Fibroblast of lung (primary cell): ENCODE measurements around the gene FOXM1. TPM values are rescaled to one million over a fixed set of nuclear protein-coding genes. Genes with fewer than 3 reads are reported as not detected.

Experiments used
- DNase-seq, 2 donors: peaks; one replicate each; pipeline versions ENCODE4 v3.0.0 to v3.0.0-alpha.2; 2010; ENCODE audit warnings: low read depth in 2 of 2
- H2AFZ ChIP-seq: 2 replicates; pipeline ENCODE4 v1.5.1; 2012; ENCODE audit warnings: low read length, control low read depth, inconsistent platforms
- H3K27ac ChIP-seq: 2 replicates; pipeline ENCODE4 v1.5.1; 2011; ENCODE audit warnings: low read length, control low read depth; ENCODE audit not compliant: insufficient read depth
- H3K27me3 ChIP-seq: 2 replicates; pipeline ENCODE4 v1.5.1; 2011; ENCODE audit warnings: mild to moderate bottlenecking, low read length; ENCODE audit not compliant: control insufficient read depth, insufficient read depth
- H3K36me3 ChIP-seq: 2 replicates; pipeline ENCODE4 v1.5.1; 2011; ENCODE audit warnings: low read length; ENCODE audit not compliant: control insufficient read depth, insufficient read depth
- H3K4me1 ChIP-seq: 2 replicates; pipeline ENCODE4 v1.5.1; 2011; ENCODE audit warnings: low read length; ENCODE audit not compliant: control insufficient read depth, insufficient read depth; ENCODE audit errors: extremely low read depth
- H3K4me2 ChIP-seq: 2 replicates; pipeline ENCODE4 v1.5.1; 2011; ENCODE audit warnings: low read length, control low read depth; ENCODE audit not compliant: insufficient read depth; ENCODE audit errors: extremely low read depth
- H3K4me3 ChIP-seq, 4 experiments: fragments of 200-600 bp in 1 of 4; sonication (generic) in 1 of 4; replicated peaks in 1 of 4; 2 replicates each; pipeline ENCODE4 v1.5.1; 2011 to 2016; ENCODE audit warnings: low read length in 4 of 4, low read depth in 3 of 4, mild to moderate bottlenecking in 3 of 4, control low read depth in 2 of 4, inconsistent platforms in 1 of 4, mixed read lengths in 1 of 4; ENCODE audit not compliant: insufficient read depth in 1 of 4; ENCODE audit errors: control extremely low read depth in 1 of 4
- H3K79me2 ChIP-seq: 2 replicates; pipeline ENCODE4 v1.5.1; 2012; ENCODE audit warnings: mild to moderate bottlenecking, low read length, inconsistent platforms; ENCODE audit not compliant: control insufficient read depth, insufficient read depth
- H3K9ac ChIP-seq: 2 replicates; pipeline ENCODE4 v1.5.1; 2011; ENCODE audit warnings: mild to moderate bottlenecking, low read length, control low read depth; ENCODE audit not compliant: insufficient read depth
- H3K9me3 ChIP-seq: 2 replicates; pipeline ENCODE4 v1.5.1; 2012; ENCODE audit warnings: low read depth, low read length; ENCODE audit not compliant: control insufficient read depth, insufficient read depth
- H4K20me1 ChIP-seq: 2 replicates; pipeline ENCODE4 v1.5.1; 2011; ENCODE audit warnings: low read length; ENCODE audit not compliant: control insufficient read depth, insufficient read depth; ENCODE audit errors: extremely low read depth
- EZH2 ChIP-seq: IDR thresholded peaks from 2 replicates; pipeline ENCODE4 v1.5.1; 2012; ENCODE audit warnings: low read length, control low read depth, mild to moderate bottlenecking; ENCODE audit errors: missing control alignments
- polyA plus RNA-seq, 2 donors: library from polyadenylated mRNA; depleted of rRNA in 1 of 2; stranded (reverse) in 1 of 2; unstranded in 1 of 2; fragments of >200 nt; gene quantifications; 2 replicates each; pipeline ENCODE4 v1.2.1, GENCODE V29; 2011 to 2012; ENCODE audit warnings: missing spikeins in 1 of 2
- total RNA-seq: library from RNA; depleted of rRNA; stranded (reverse); fragments of >200 nt; gene quantifications from 2 replicates; pipeline ENCODE4 v1.2.1, GENCODE V29; 2014
- TF ChIP-seq, protein P1 (sequence below), 2 donors: IDR thresholded peaks in 1 of 2; conservative IDR thresholded peaks in 1 of 2; 1 replicate in 1 of 2; 2 replicates in 1 of 2; pipeline ENCODE4 v1.5.1; 2011 to 2012; ENCODE audit warnings: low read length in 2 of 2, control low read depth in 1 of 2, inconsistent platforms in 1 of 2, low read depth in 1 of 2, mild to moderate bottlenecking in 1 of 2

Gene FOXM1
- total and polyA plus RNA-seq, 2 donors (not counting 1 experiment from before 2014, with no cell fraction given), result 7.3 to 14.6 TPM

GRCh38 chr12:2824541-2824940, 52.4 kb downstream of the FOXM1 start:
- Histone ChIP-seq H4K20me1 (no peaks in the 10 kb centered on the region), H3K4me2 (no peak overlapping the region), H3K27ac (no peak overlapping the region), H3K79me2 (no peaks in the 10 kb centered on the region), H3K4me3 (no peak overlapping the region), H3K9ac (no peak overlapping the region), H3K27me3 (no peaks in the 10 kb centered on the region), H3K4me1 (no peaks in the 10 kb centered on the region), H2AFZ (no peak overlapping the region), H3K36me3 (peaks cover 5% of the 10 kb centered on the region), H3K9me3 (no peaks in the 10 kb centered on the region)
- peak in 1 of 2 donors; percentile 70 for DNase-seq
- TF ChIP-seq, protein P1, sequence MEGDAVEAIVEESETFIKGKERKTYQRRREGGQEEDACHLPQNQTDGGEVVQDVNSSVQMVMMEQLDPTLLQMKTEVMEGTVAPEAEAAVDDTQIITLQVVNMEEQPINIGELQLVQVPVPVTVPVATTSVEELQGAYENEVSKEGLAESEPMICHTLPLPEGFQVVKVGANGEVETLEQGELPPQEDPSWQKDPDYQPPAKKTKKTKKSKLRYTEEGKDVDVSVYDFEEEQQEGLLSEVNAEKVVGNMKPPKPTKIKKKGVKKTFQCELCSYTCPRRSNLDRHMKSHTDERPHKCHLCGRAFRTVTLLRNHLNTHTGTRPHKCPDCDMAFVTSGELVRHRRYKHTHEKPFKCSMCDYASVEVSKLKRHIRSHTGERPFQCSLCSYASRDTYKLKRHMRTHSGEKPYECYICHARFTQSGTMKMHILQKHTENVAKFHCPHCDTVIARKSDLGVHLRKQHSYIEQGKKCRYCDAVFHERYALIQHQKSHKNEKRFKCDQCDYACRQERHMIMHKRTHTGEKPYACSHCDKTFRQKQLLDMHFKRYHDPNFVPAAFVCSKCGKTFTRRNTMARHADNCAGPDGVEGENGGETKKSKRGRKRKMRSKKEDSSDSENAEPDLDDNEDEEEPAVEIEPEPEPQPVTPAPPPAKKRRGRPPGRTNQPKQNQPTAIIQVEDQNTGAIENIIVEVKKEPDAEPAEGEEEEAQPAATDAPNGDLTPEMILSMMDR (conservative IDR thresholded peaks at IDR 0.05 in 1 of 2, IDR thresholded peaks at IDR 0.05 in 1 of 2; ENCODE audit: low read depth in 1 of 2, low read length in 2 of 2), result no peak
- no peak for TF ChIP-seq EZH2

- H3K9ac ChIP-seq, result no peak overlapping the region
- no peak for TF ChIP-seq EZH2
- TF ChIP-seq, protein P1 (conservative IDR thresholded peaks at IDR 0.05 in 1 of 2, IDR thresholded peaks at IDR 0.05 in 1 of 2; ENCODE audit: low read depth in 1 of 2, low read length in 2 of 2), result no peak
- H2AFZ ChIP-seq, result no peak overlapping the region
- DNase-seq, result no peak
- peaks cover 5% of the 10 kb centered on the region for H3K36me3 ChIP-seq
- no peak overlapping the region for H3K27ac ChIP-seq
- H3K79me2 ChIP-seq, result no peaks in the 10 kb centered on the region
- no peaks in the 10 kb centered on the region for H3K9me3 ChIP-seq
- H3K4me2 ChIP-seq, result no peak overlapping the region
- no peaks in the 10 kb centered on the region for H4K20me1 ChIP-seq
- no peaks in the 10 kb centered on the region for H3K27me3 ChIP-seq
- no peak overlapping the region for H3K4me3 ChIP-seq
- no peaks in the 10 kb centered on the region for H3K4me1 ChIP-seq
Measured at GRCh38 chr12:2823483-2823882, 53.5 kb downstream of the FOXM1 start.

GRCh38 chr12:2820432-2820831, 56.5 kb downstream of the FOXM1 start:
- no peaks in the 10 kb centered on the region for H3K27me3 ChIP-seq
- TF ChIP-seq, protein P1 (conservative IDR thresholded peaks at IDR 0.05 in 1 of 2, IDR thresholded peaks at IDR 0.05 in 1 of 2; ENCODE audit: low read depth in 1 of 2, low read length in 2 of 2), result no peak
- TF ChIP-seq EZH2, result no peak
- no peak overlapping the region for H2AFZ ChIP-seq
- H3K4me3 ChIP-seq, result no peak overlapping the region
- H3K36me3 ChIP-seq, result peaks cover 10% of the 10 kb centered on the region
- H3K4me1 ChIP-seq, result no peaks in the 10 kb centered on the region
- H3K79me2 ChIP-seq, result peaks cover 2% of the 10 kb centered on the region
- H3K9me3 ChIP-seq, result no peaks in the 10 kb centered on the region
- H3K27ac ChIP-seq, result no peak overlapping the region
- no peak for DNase-seq
- H4K20me1 ChIP-seq, result no peaks in the 10 kb centered on the region
- H3K9ac ChIP-seq, result no peak overlapping the region
- no peak overlapping the region for H3K4me2 ChIP-seq
